Gastrocnemius medialis (tissue), 4 donors: ENCODE data around the gene CELF1. TPM values are rescaled to one million over a fixed set of nuclear protein-coding genes. Genes with fewer than 3 reads are reported as not detected.
A peak's percentile ranks its signal among the peaks of the same experiment; 100 is the strongest.

Experiments
- ATAC-seq, 2 donors: fragments of 150-250 bp; one replicate each; pipeline ENCODE4 v1.9.1; 2016
- DNase-seq, 2 donors: peaks; one replicate each; pipeline ENCODE4 v3.0.0-alpha.2; 2019
- H3K27ac ChIP-seq, 4 donors: fragments of 200-600 bp; sonication (generic); 1 replicate in 1 of 4; 2 replicates in 3 of 4; pipeline ENCODE4 v1.5.1; 2016 to 2018; ENCODE audit warnings: mild to moderate bottlenecking in 2 of 4, moderate library complexity in 1 of 4
- H3K27me3 ChIP-seq, 3 donors: fragments of 200-600 bp; sonication (generic) in 2 of 3; 1 replicate in 1 of 3; 2 replicates in 2 of 3; pipeline versions ENCODE4 v1.5.1 to v1.6.0; 2016 to 2019; ENCODE audit warnings: mild to moderate bottlenecking in 1 of 3, moderate library complexity in 1 of 3
- H3K36me3 ChIP-seq, 2 donors: fragments of 200-600 bp; sonication (generic) in 1 of 2; one replicate each; pipeline ENCODE4 v1.5.1; 2017 to 2018
- H3K4me1 ChIP-seq, 2 donors: fragments of 200-600 bp; sonication (generic) in 1 of 2; one replicate each; pipeline ENCODE4 v1.5.1; 2016 to 2017; ENCODE audit warnings: mild to moderate bottlenecking in 2 of 2
- H3K4me3 ChIP-seq, 4 donors: fragments of 200-600 bp; sonication (generic) in 3 of 4; 1 replicate in 1 of 4; 2 replicates in 3 of 4; pipeline ENCODE4 v1.5.1; 2016 to 2019; ENCODE audit warnings: mild to moderate bottlenecking in 2 of 4
- H3K9me3 ChIP-seq, 3 donors: fragments of 200-600 bp; sonication (generic) in 2 of 3; 1 replicate in 1 of 3; 2 replicates in 2 of 3; pipeline ENCODE4 v1.5.1; 2016 to 2019
- CTCF ChIP-seq, 5 experiments: fragments of 450-650 bp in 3 of 5; fragments of 200-600 bp in 2 of 5; sonication (generic) in 2 of 5; IDR thresholded peaks in 4 of 5; conservative IDR thresholded peaks in 1 of 5; 1 replicate in 4 of 5; 2 replicates in 1 of 5; pipeline ENCODE4 v1.5.1; 2016 to 2019; ENCODE audit warnings: antibody characterized with exemption in 5 of 5, mild to moderate bottlenecking in 3 of 5, moderate library complexity in 3 of 5
- POLR2A ChIP-seq, 2 donors: fragments of 450-650 bp; IDR thresholded peaks; one replicate each; pipeline ENCODE4 v1.6.1; 2017; ENCODE audit warnings: antibody characterized with exemption in 2 of 2, mild to moderate bottlenecking in 2 of 2, moderate library complexity in 2 of 2
- in situ Hi-C, 4 donors: fragments of 200-750 bp; cut with MboI; loops; one replicate each; pipeline versions ENCODE4 v1.15.0 to v1.8.0; 2017; ENCODE audit warnings: low sequenced_read_pairs in 4 of 4
- intact Hi-C: fragments of 100-400 bp; cut with DNase I; formaldehyde crosslinking; loops from one replicate; pipeline ENCODE4 v1.15.1; 2023; ENCODE audit warnings: low total_unique reads
- total RNA-seq, 4 donors: library from RNA; depleted of rRNA; stranded (reverse); fragments of >200 nt; gene quantifications; one replicate each; pipeline versions ENCODE4 v1.1.0 to v1.2.3, GENCODE V29; 2016

Gene CELF1
- total RNA-seq, 4 donors from 2014 or later, result 106 to 185 (median 136) TPM

- no peak for TF ChIP-seq POLR2A (IDR thresholded peaks at IDR 0.05)
- intact Hi-C loops, result no loop called here
- Histone ChIP-seq H3K4me1 (peaks cover 18 to 20% of the 10 kb centered on the region in 2 donors), H3K27ac (no peak overlapping the region), H3K27me3 (no peaks in the 10 kb centered on the region), H3K36me3 (peaks cover under 1 to 60% of the 10 kb centered on the region in 2 donors), H3K4me3 (no peak overlapping the region), H3K9me3 (no peaks in the 10 kb centered on the region)
- ATAC-seq (no peak), DNase-seq (no peak)
- in situ Hi-C loops, result no loop called here
Measured at GRCh38 chr11:47418454-47419259, 134.3 kb downstream of the CELF1 start.

- in situ Hi-C loops, result no loop called here
- H3K9me3 ChIP-seq, result no peaks in the 10 kb centered on the region
- DNase-seq (no peak), ATAC-seq (no peak)
- peaks cover 18 to 20% of the 10 kb centered on the region in 2 donors for H3K4me1 ChIP-seq
- H3K27me3 ChIP-seq, result no peaks in the 10 kb centered on the region
- peaks cover 0 to 51% of the 10 kb centered on the region in 2 donors for H3K36me3 ChIP-seq
- H3K27ac ChIP-seq, result peak overlapping the region in 2 of 4 donors; percentile 13 to 84
- no peak overlapping the region for H3K4me3 ChIP-seq
- TF ChIP-seq POLR2A (IDR thresholded peaks at IDR 0.05), result no peak
- TF ChIP-seq CTCF (IDR thresholded peaks at IDR 0.05 in 4 of 5, conservative IDR thresholded peaks at IDR 0.05 in 1 of 5), result no peak
- intact Hi-C loops, result no loop called here
Measured at GRCh38 chr11:47417712-47418111, 135.2 kb downstream of the CELF1 start.

GRCh38 chr11:47415949-47416472 is 136.9 kb downstream of the CELF1 start:
- Histone ChIP-seq H3K36me3 (peaks cover 0 to 41% of the 10 kb centered on the region in 2 donors), H3K27me3 (no peaks in the 10 kb centered on the region), H3K4me1 (peaks cover 18 to 20% of the 10 kb centered on the region in 2 donors), H3K4me3 (no peak overlapping the region), H3K27ac (peak overlapping the region; percentile 73 to 88 (median 84)), H3K9me3 (no peaks in the 10 kb centered on the region)
- intact Hi-C loops (no loop called here), in situ Hi-C loops (no loop called here)
- ATAC-seq (peak; percentile 88 to 91), DNase-seq (peak; percentile 74 to 86)
- no peak for TF ChIP-seq POLR2A (IDR thresholded peaks at IDR 0.05)
- TF ChIP-seq CTCF (IDR thresholded peaks at IDR 0.05 in 4 of 5, conservative IDR thresholded peaks at IDR 0.05 in 1 of 5), result no peak

Other genes with a start within 250 kb of the CELF1 start
- under 1 TPM in 1 of 4 donors, not detected in 3; 0.07 TPM for gene MYBPC3, start 200.4 kb downstream of the CELF1 start, total RNA-seq
- gene SPI1, start 174.6 kb downstream of the CELF1 start, total RNA-seq, result 1 to 10 TPM in 3 of 4 donors, under 1 TPM in 1; 0.44 to 7.0 (median 4.2) TPM
- gene SLC39A13, start 144.5 kb downstream of the CELF1 start, total RNA-seq, result 10 to 100 TPM; 16.8 to 48.9 (median 25.6) TPM
- 100 to 1,000 TPM; 243 to 350 (median 329) TPM for gene PSMC3, start 126.7 kb downstream of the CELF1 start, total RNA-seq
- 10 to 100 TPM; 48.9 to 68.6 (median 59.4) TPM for gene RAPSN, start 104.0 kb downstream of the CELF1 start, total RNA-seq
- 10 to 100 TPM; 58.2 to 87.9 (median 79.8) TPM for gene PTPMT1, start 12.5 kb upstream of the CELF1 start, total RNA-seq
- gene KBTBD4, start 25.8 kb upstream of the CELF1 start, total RNA-seq, result 10 to 100 TPM; 25.0 to 35.6 (median 30.4) TPM
- gene NDUFS3, start 25.9 kb upstream of the CELF1 start, total RNA-seq, result 100 to 1,000 TPM; 143 to 240 (median 194) TPM
- not detected for gene FAM180B, start 33.5 kb upstream of the CELF1 start, total RNA-seq
- gene C1QTNF4, start 41.3 kb upstream of the CELF1 start, total RNA-seq, result under 1 TPM in 3 of 4 donors, not detected in 1; 0.62 to 0.71 (median 0.71) TPM
- 100 to 1,000 TPM in 1 of 4 donors, 10 to 100 TPM in 3; 70.3 to 139 (median 85.6) TPM for gene MTCH2, start 89.4 kb upstream of the CELF1 start, total RNA-seq
- gene AGBL2, start 162.2 kb upstream of the CELF1 start, total RNA-seq, result not detected
- gene FNBP4, start 214.2 kb upstream of the CELF1 start, total RNA-seq, result 100 to 1,000 TPM in 1 of 4 donors, 10 to 100 TPM in 3; 24.7 to 108 (median 35.2) TPM